GM19240 (cell line): ENCODE measurements around the gene MTIF3.
A peak's percentile ranks its signal among the peaks of the same experiment; 100 is the strongest.

Experiments
- DNase-seq: peaks from one replicate; pipeline ENCODE4 v3.0.0; 2011; ENCODE audit warnings: low spot score; ENCODE audit not compliant: insufficient read length

Gene MTIF3

GRCh38 chr13:27449936-27450828 is at the start of gene MTIF3:
TSS of gene MTIF3 (minus strand) at chr13:27450564. CDS start at chr13:27440448, 10,116 bp downstream.
- DNase-seq: peak; percentile 67

GRCh38 chr13:27497563-27498230 is 47.3 kb upstream of the MTIF3 start:
- DNase-seq: no peak

GRCh38 chr13:27496536-27497273 is 46.3 kb upstream of the MTIF3 start:
- DNase-seq: no peak

GRCh38 chr13:27496006-27496405 is 45.6 kb upstream of the MTIF3 start:
- no peak for DNase-seq

GRCh38 chr13:27495551-27495950 is 45.2 kb upstream of the MTIF3 start:
- no peak for DNase-seq

- no peak for DNase-seq
Measured at GRCh38 chr13:27493981-27494380, 43.6 kb upstream of the MTIF3 start.

- DNase-seq: no peak
Measured at GRCh38 chr13:27489456-27489855, 39.1 kb upstream of the MTIF3 start.

- no peak for DNase-seq
Measured at GRCh38 chr13:27487776-27488175, 37.4 kb upstream of the MTIF3 start.

- no peak for DNase-seq
Measured at GRCh38 chr13:27483421-27483820, 33.1 kb upstream of the MTIF3 start.

- DNase-seq: no peak
Measured at GRCh38 chr13:27482983-27483382, 32.6 kb upstream of the MTIF3 start.

GRCh38 chr13:27481766-27482165 is 31.4 kb upstream of the MTIF3 start:
- no peak for DNase-seq

- no peak for DNase-seq
Measured at GRCh38 chr13:27476943-27477703, 26.8 kb upstream of the MTIF3 start.

- no peak for DNase-seq
Measured at GRCh38 chr13:27474751-27475268, 24.4 kb upstream of the MTIF3 start.

- DNase-seq: no peak
Measured at GRCh38 chr13:27472941-27473340, 22.6 kb upstream of the MTIF3 start.

GRCh38 chr13:27472441-27472840 is 22.1 kb upstream of the MTIF3 start:
- no peak for DNase-seq

GRCh38 chr13:27470075-27470820 is 19.9 kb upstream of the MTIF3 start:
- DNase-seq: no peak

GRCh38 chr13:27466513-27466912 is 16.1 kb upstream of the MTIF3 start:
- no peak for DNase-seq

GRCh38 chr13:27465611-27466010 is 15.2 kb upstream of the MTIF3 start:
- no peak for DNase-seq

- DNase-seq: no peak
Measured at GRCh38 chr13:27463500-27463899, 13.1 kb upstream of the MTIF3 start.

GRCh38 chr13:27461940-27462584 is 11.7 kb upstream of the MTIF3 start:
- no peak for DNase-seq
